Activated CD8-positive, alpha-beta T cell treated with anti-CD3 and anti-CD28 coated beads for 36 hours (primary cell): ENCODE measurements around the gene HMOX2. TPM values are rescaled to one million over a fixed set of nuclear protein-coding genes. Genes with fewer than 3 reads are reported as not detected.
A peak's percentile ranks its signal among the peaks of the same experiment; 100 is the strongest.

Source experiments
- ATAC-seq: fragments of 200-7000 bp; cut with Tn5 transposase; one replicate; pipeline ENCODE4 v1.10.0; 2021; ENCODE audit warnings: mild to moderate bottlenecking, moderate library complexity
- CTCF ChIA-PET: fragments of 350-600 bp; sonication (Branson Sonifier 250); formaldehyde crosslinking; loops from one replicate; lab custom pipeline; 2021; ENCODE audit warnings: antibody characterized with exemption; lab: Charles Lee
- POLR2A ChIA-PET: fragments of 350-600 bp; sonication (Branson Sonifier 250); formaldehyde crosslinking; loops from one replicate; lab custom pipeline; 2021; ENCODE audit warnings: antibody characterized with exemption; lab: Charles Lee
- DNase-seq: peaks from one replicate; pipeline ENCODE4 v3.0.0-alpha.2; 2020
- H3K27ac Mint-ChIP-seq: one replicate; pipeline ENCODE4 v1.8.0; 2021; ENCODE audit warnings: mild to moderate bottlenecking, mixed read lengths
- H3K27me3 Mint-ChIP-seq: one replicate; pipeline ENCODE4 v1.8.0; 2021; ENCODE audit warnings: mixed read lengths
- H3K36me3 Mint-ChIP-seq: one replicate; pipeline ENCODE4 v1.8.0; 2021; ENCODE audit warnings: low read depth, mixed read lengths
- H3K4me1 Mint-ChIP-seq: one replicate; pipeline ENCODE4 v1.8.0; 2021; ENCODE audit warnings: low read depth, mixed read lengths
- H3K4me3 Mint-ChIP-seq: one replicate; pipeline ENCODE4 v1.8.0; 2021; ENCODE audit warnings: mild to moderate bottlenecking, moderate library complexity, mixed read lengths
- H3K9me3 Mint-ChIP-seq: one replicate; pipeline ENCODE4 v1.8.0; 2021; ENCODE audit warnings: mixed read lengths
- intact Hi-C: fragments of 100-400 bp; cut with micrococcal nuclease; formaldehyde crosslinking; loops from one replicate; pipeline ENCODE4 v1.10.0; 2022
- total RNA-seq, 2 experiments: library from RNA; stranded (reverse); gene quantifications; one replicate each; pipeline ENCODE4 v1.2.3, GENCODE V29; 2021
- TF ChIP-seq, protein P1 (sequence below): fragments of 200-600 bp; IDR thresholded peaks from one replicate; pipeline ENCODE4 v1.8.0; 2022; ENCODE audit warnings: antibody characterized with exemption, mild to moderate bottlenecking

Gene HMOX2
- total RNA-seq, result 10 to 100 TPM; 64.7 to 65.4 TPM

GRCh38 chr16:4475880-4476788, at the start of gene HMOX2:
Gene HMOX2 (plus strand): TSS chr16:4476398. CDS start chr16:4505525, 29,127 bp downstream.
- intact Hi-C loops, result loop anchor here (5.0 kb wide), 2 partner anchors 49 to 61 kb away; partner anchors contain the start of genes CDIP1 and DNAJA3
- ChIA-PET CTCF (interaction anchor here (1.1 to 4.2 kb wide), 11 partner anchors 10 to 222 kb away, joined by 3 to 28 read pairs (median 4); partner anchors contain the start of gene MGRN1), POLR2A (interaction anchor here (0.6 to 3.0 kb wide), 13 partner anchors 8 to 94 kb away, joined by 3 to 23 read pairs (median 4); partner anchors contain the start of genes CDIP1 and DNAJA3)
- Mint-ChIP-seq H3K4me1 (peaks cover 33% of the 10 kb centered on the region), H3K27ac (peak within 1 kb of the TSS; percentile 83), H3K36me3 (peaks cover 18% of the 10 kb centered on the region), H3K27me3 (no peaks in the 10 kb centered on the region), H3K9me3 (no peaks in the 10 kb centered on the region), H3K4me3 (peak within 1 kb of the TSS; percentile 92)
- DNase-seq (peak; percentile 95), ATAC-seq (peak; percentile 82)
- TF ChIP-seq, protein P1, sequence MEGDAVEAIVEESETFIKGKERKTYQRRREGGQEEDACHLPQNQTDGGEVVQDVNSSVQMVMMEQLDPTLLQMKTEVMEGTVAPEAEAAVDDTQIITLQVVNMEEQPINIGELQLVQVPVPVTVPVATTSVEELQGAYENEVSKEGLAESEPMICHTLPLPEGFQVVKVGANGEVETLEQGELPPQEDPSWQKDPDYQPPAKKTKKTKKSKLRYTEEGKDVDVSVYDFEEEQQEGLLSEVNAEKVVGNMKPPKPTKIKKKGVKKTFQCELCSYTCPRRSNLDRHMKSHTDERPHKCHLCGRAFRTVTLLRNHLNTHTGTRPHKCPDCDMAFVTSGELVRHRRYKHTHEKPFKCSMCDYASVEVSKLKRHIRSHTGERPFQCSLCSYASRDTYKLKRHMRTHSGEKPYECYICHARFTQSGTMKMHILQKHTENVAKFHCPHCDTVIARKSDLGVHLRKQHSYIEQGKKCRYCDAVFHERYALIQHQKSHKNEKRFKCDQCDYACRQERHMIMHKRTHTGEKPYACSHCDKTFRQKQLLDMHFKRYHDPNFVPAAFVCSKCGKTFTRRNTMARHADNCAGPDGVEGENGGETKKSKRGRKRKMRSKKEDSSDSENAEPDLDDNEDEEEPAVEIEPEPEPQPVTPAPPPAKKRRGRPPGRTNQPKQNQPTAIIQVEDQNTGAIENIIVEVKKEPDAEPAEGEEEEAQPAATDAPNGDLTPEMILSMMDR, result peak; percentile 35

DNA sequence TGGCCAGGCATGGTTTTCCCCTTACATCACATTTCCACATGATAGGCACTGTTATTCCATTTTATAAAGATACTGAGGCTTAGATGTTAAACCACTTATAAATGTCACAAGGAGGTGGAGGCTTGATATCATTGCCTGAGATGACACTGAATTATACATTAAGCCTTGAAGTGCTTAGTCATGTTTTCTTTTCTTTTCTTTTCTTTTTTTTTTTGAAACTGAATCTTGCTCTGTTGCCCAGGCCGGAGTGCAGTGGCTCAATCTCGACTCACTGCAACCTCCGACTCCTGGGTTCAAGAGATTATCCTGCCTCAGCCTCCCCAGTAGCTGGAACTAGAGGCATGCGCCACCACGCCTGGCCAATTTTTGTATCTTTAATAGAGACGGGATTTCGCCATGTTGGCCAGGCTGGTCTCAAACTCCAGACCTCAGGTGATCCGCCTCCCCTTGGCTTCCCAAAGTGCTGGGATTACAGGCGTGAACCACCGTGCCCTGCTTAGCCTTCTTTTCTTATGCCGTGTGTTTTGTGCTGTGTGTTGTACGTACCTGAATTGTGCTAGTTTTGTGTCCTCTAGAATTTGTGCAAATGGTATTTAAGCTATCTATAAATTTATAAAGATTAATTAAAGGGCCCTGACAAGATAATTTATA, 49.4 kb upstream of the HMOX2 start:
- intact Hi-C loops, result loop anchor here (5.0 kb wide), 1 partner anchor 50 kb away; the partner anchor contains the start of gene HMOX2
- peak overlapping the region; percentile 100 for H3K27ac Mint-ChIP-seq
- ChIA-PET POLR2A (interaction anchor here (1.0 to 2.4 kb wide), 8 partner anchors 8 to 60 kb away, joined by 3 to 16 read pairs (median 4); partner anchors contain the start of genes CORO7 and NMRAL1), CTCF (interaction anchor here (1.7 kb wide), 1 partner anchor 68 kb away, joined by 4 read pairs; no protein-coding TSS in a partner anchor)
- peak overlapping the region; percentile 93 for H3K4me3 Mint-ChIP-seq
- H3K4me1 Mint-ChIP-seq, result peaks cover 35% of the 10 kb centered on the region
- no peaks in the 10 kb centered on the region for H3K27me3 Mint-ChIP-seq
- DNase-seq (no peak), ATAC-seq (no peak)
- TF ChIP-seq, protein P1, result no peak
- H3K36me3 Mint-ChIP-seq, result peaks cover 31% of the 10 kb centered on the region
- no peaks in the 10 kb centered on the region for H3K9me3 Mint-ChIP-seq

GRCh38 chr16:4428500-4428899, 47.7 kb upstream of the HMOX2 start:
- no peak for DNase-seq
- intact Hi-C loops, result loop anchor here (5.0 kb wide), 1 partner anchor 49 kb away; the partner anchor contains the start of gene HMOX2
- H3K4me1 Mint-ChIP-seq, result peaks cover 40% of the 10 kb centered on the region
- ChIA-PET CTCF (interaction anchor here (1.1 kb wide), 1 partner anchor 31 kb away, joined by 3 read pairs; no protein-coding TSS in a partner anchor), POLR2A (interaction anchor here (0.5 to 1.8 kb wide), 6 partner anchors 12 to 64 kb away, joined by 3 to 7 read pairs (median 3); no protein-coding TSS in a partner anchor)
- H3K27ac Mint-ChIP-seq, result peak overlapping the region; percentile 31
- peaks cover 38% of the 10 kb centered on the region for H3K36me3 Mint-ChIP-seq
- no peak for ATAC-seq
- no peaks in the 10 kb centered on the region for H3K27me3 Mint-ChIP-seq
- H3K4me3 Mint-ChIP-seq, result peak overlapping the region; percentile 27
- no peaks in the 10 kb centered on the region for H3K9me3 Mint-ChIP-seq
- TF ChIP-seq, protein P1, result no peak

- Mint-ChIP-seq H3K27ac (peak overlapping the region; percentile 36), H3K36me3 (peaks cover 53% of the 10 kb centered on the region), H3K27me3 (no peaks in the 10 kb centered on the region), H3K9me3 (no peaks in the 10 kb centered on the region), H3K4me3 (no peak overlapping the region), H3K4me1 (peaks cover 44% of the 10 kb centered on the region)
- ATAC-seq, result no peak
- ChIA-PET CTCF (no interaction called here), POLR2A (no interaction called here)
- TF ChIP-seq, protein P1, result no peak
- DNase-seq, result no peak
- intact Hi-C loops, result no loop called here
Observed at GRCh38 chr16:4431023-4431422, 45.2 kb upstream of the HMOX2 start.
